Measurements from ENCODE around the gene TNFRSF9. TPM values are rescaled to one million over a fixed set of nuclear protein-coding genes. Genes with fewer than 3 reads are reported as not detected.

TNFRSF9 gene
- total and polyA plus RNA-seq, 9 of the 15 experiments (the other 6 are each of a cell fraction or from before 2014, with no cell fraction given), result 0.04 to 0.29 (median 0.08) TPM; not detected in 1

- TF ChIP-seq ARID2 (IDR thresholded peaks at IDR 0.05) (no peak), IRF9 (tag; IDR thresholded peaks at IDR 0.05) (no peak), SFPQ (IDR thresholded peaks at IDR 0.05; ENCODE audit: low read depth, low read length) (no peak), CHD7 (IDR thresholded peaks at IDR 0.05; ENCODE audit: low read depth, low read length) (no peak), GTF2F1 (IDR thresholded peaks at IDR 0.05; ENCODE audit: low read depth, low read length) (peak; percentile 43; the same call in 1 of the 2 replicates), ESRRA (IDR thresholded peaks at IDR 0.05; ENCODE audit: borderline replicate concordance, low read depth) (peak; percentile 92), PTBP1 (IDR thresholded peaks at IDR 0.05; ENCODE audit: low read depth, low read length) (no peak), SLC30A9 (CRISPR knock-in tag; IDR thresholded peaks at IDR 0.05) (no peak)
These were observed 13.4 kb upstream of the TNFRSF9 start (continued) for GRCh38 chr1:7953850-7954609.

All from K562 (cell line).